ENCODE measurements around the gene MINDY4.

Gene MINDY4

DNA sequence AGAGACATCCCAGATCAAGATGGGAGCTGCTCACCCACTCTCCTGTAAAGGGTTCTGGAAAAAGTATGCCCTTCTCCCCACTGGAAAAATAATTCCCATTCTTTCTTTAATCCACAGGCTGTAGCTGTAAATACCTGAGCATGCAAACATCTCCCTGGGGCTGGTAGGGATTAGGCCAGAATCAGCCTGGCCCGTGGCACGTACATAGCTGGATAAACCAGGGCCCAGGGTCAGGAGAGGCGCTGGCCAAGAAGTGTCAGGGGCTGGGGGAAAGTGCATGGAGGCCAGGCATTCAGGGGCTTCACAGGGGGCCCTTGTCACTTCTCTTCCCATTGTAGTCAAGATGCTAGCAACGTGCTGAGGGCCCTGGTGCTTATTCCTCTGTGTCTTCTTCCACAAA lies 109.7 kb downstream of the MINDY4 start:
- Histone ChIP-seq H3K4me3 (ENCODE audit: low read depth, low read length) (no peak overlapping the region), H3K9me3 (ENCODE audit: control insufficient read depth, insufficient read depth, low read length) (no peaks in the 10 kb centered on the region), H3K4me1 (ENCODE audit: control insufficient read depth, insufficient read depth, low read length) (peaks cover 14% of the 10 kb centered on the region), H3K27me3 (ENCODE audit: control insufficient read depth, insufficient read depth, low read length) (no peaks in the 10 kb centered on the region), H3K9ac (ENCODE audit: low read depth, low read length) (no peak overlapping the region), H3K36me3 (ENCODE audit: control insufficient read depth, insufficient read depth, low read length) (no peaks in the 10 kb centered on the region)

DNA sequence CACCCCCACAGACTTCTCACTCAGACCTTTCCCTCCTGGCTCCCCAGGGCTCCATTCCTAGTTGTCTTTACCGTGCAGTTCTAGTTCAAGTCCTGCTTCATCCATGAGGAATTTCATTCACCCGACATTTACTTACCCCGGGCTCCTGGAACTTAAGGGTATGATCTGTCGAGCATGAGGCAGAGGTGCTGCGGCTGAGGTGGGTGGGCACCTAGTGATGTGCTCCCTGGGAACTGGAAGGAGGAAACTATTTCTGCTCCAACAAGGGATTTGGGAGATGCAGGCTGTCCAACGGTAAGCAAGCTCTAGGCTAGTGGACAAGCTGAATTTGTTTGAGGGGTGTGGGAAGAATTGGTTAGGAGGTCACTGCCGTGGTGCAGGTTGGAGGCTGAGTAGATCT lies 110.2 kb downstream of the MINDY4 start:
- H3K27me3 ChIP-seq (ENCODE audit: control insufficient read depth, insufficient read depth, low read length): no peaks in the 10 kb centered on the region
- no peaks in the 10 kb centered on the region for H3K36me3 ChIP-seq (ENCODE audit: control insufficient read depth, insufficient read depth, low read length)
- H3K9me3 ChIP-seq (ENCODE audit: control insufficient read depth, insufficient read depth, low read length): no peaks in the 10 kb centered on the region
- peaks cover 14% of the 10 kb centered on the region for H3K4me1 ChIP-seq (ENCODE audit: control insufficient read depth, insufficient read depth, low read length)
- no peak overlapping the region for H3K9ac ChIP-seq (ENCODE audit: low read depth, low read length)
- no peak overlapping the region for H3K4me3 ChIP-seq (ENCODE audit: low read depth, low read length)

DNA sequence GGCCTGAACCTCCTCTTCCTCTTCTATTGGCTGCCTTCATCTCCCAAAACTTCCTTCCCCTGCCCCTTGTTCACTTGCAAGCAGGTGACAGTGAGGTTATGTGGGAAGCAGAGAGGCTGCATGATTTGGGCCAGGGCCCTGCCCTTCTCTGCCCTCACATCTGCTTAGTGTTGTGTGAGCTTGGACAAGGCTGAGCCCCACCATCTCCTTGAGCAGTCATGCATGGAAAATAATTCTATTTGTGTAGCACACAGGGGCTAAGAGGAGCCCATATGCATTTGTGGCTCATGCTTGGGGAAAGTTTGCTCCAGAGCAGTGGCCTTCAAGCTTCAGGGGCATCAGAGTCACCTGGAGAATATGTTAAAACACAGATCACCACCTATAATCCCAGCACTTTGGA lies 113.7 kb downstream of the MINDY4 start:
- Histone ChIP-seq H3K27me3 (ENCODE audit: control insufficient read depth, insufficient read depth, low read length) (no peaks in the 10 kb centered on the region), H3K4me1 (ENCODE audit: control insufficient read depth, insufficient read depth, low read length) (peaks cover 13% of the 10 kb centered on the region)

GRCh38 chr7:30886608-30887011 lies 115.4 kb downstream of the MINDY4 start:
- no peak overlapping the region for H3K9ac ChIP-seq (ENCODE audit: low read depth, low read length)
- no peaks in the 10 kb centered on the region for H3K9me3 ChIP-seq (ENCODE audit: control insufficient read depth, insufficient read depth, low read length)
- H3K4me1 ChIP-seq (ENCODE audit: control insufficient read depth, insufficient read depth, low read length): peaks cover 3% of the 10 kb centered on the region
- H3K4me3 ChIP-seq (ENCODE audit: low read depth, low read length): no peak overlapping the region
- no peaks in the 10 kb centered on the region for H3K36me3 ChIP-seq (ENCODE audit: control insufficient read depth, insufficient read depth, low read length)
- no peaks in the 10 kb centered on the region for H3K27me3 ChIP-seq (ENCODE audit: control insufficient read depth, insufficient read depth, low read length)

More for the DNA sequence above, 113.7 kb downstream of the MINDY4 start:
- no peaks in the 10 kb centered on the region for H3K9me3 ChIP-seq (ENCODE audit: control insufficient read depth, insufficient read depth, low read length)
- H3K4me3 ChIP-seq (ENCODE audit: low read depth, low read length): no peak overlapping the region
- no peak overlapping the region for H3K9ac ChIP-seq (ENCODE audit: low read depth, low read length)
- H3K36me3 ChIP-seq (ENCODE audit: control insufficient read depth, insufficient read depth, low read length): no peaks in the 10 kb centered on the region

DNA sequence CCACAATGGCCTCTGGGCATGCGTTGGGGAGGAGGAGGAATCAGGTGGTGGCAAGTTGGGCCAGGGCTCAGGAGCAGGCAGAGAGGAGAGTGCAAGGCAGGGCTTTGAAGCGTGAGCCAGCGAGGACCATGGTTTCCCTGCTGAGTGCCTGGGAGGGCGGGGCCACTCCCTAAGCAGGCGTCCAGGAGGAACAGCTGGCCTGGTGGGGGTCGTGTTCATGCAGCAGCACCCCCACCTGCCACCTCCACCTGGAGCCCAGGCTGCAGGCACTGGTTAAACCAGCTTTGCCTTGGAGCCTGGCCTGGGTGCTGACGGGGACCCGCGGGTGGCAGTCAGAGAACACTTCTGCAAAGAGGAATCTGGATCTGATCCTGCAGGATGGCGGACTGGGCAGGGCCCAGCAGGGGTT lies 116.3 kb downstream of the MINDY4 start:
- no peak overlapping the region for H3K9ac ChIP-seq (ENCODE audit: low read depth, low read length)
- peaks cover 3% of the 10 kb centered on the region for H3K4me1 ChIP-seq (ENCODE audit: control insufficient read depth, insufficient read depth, low read length)
- no peak overlapping the region for H3K4me3 ChIP-seq (ENCODE audit: low read depth, low read length)
- H3K36me3 ChIP-seq (ENCODE audit: control insufficient read depth, insufficient read depth, low read length): no peaks in the 10 kb centered on the region
- H3K27me3 ChIP-seq (ENCODE audit: control insufficient read depth, insufficient read depth, low read length): no peaks in the 10 kb centered on the region
- H3K9me3 ChIP-seq (ENCODE audit: control insufficient read depth, insufficient read depth, low read length): no peaks in the 10 kb centered on the region

GRCh38 chr7:30888747-30889146 lies 117.5 kb downstream of the MINDY4 start:
- no peaks in the 10 kb centered on the region for H3K27me3 ChIP-seq (ENCODE audit: control insufficient read depth, insufficient read depth, low read length)
- H3K4me3 ChIP-seq (ENCODE audit: low read depth, low read length): no peak overlapping the region
- H3K9ac ChIP-seq (ENCODE audit: low read depth, low read length): no peak overlapping the region
- H3K9me3 ChIP-seq (ENCODE audit: control insufficient read depth, insufficient read depth, low read length): no peaks in the 10 kb centered on the region
- H3K36me3 ChIP-seq (ENCODE audit: control insufficient read depth, insufficient read depth, low read length): no peaks in the 10 kb centered on the region
- peaks cover 3% of the 10 kb centered on the region for H3K4me1 ChIP-seq (ENCODE audit: control insufficient read depth, insufficient read depth, low read length)

GRCh38 chr7:30890226-30890625 lies 119.0 kb downstream of the MINDY4 start:
- H3K9ac ChIP-seq (ENCODE audit: low read depth, low read length): no peak overlapping the region
- no peak overlapping the region for H3K4me3 ChIP-seq (ENCODE audit: low read depth, low read length)
- H3K9me3 ChIP-seq (ENCODE audit: control insufficient read depth, insufficient read depth, low read length): no peaks in the 10 kb centered on the region
- H3K36me3 ChIP-seq (ENCODE audit: control insufficient read depth, insufficient read depth, low read length): no peaks in the 10 kb centered on the region
- H3K27me3 ChIP-seq (ENCODE audit: control insufficient read depth, insufficient read depth, low read length): no peaks in the 10 kb centered on the region
- peaks cover 3% of the 10 kb centered on the region for H3K4me1 ChIP-seq (ENCODE audit: control insufficient read depth, insufficient read depth, low read length)

DNA sequence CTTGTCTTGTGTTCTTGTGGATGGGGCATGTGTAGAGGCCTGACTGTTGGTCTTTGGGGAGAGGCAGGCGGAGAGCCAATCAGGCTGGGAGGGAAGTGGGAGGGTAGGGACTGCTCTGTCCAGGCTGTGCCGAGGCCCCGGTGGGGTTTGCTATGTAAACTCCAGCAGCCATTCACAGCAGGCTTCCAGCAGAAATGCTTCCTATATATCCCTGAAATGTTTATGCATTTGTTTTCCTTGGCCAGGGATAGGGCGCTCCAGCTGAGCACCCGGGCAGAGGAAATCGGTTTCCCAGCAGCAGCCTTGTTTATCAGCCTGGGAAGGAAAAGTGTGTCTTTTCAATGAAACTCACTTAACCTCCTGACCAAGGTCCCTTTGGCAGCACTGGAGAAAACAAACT lies 122.1 kb downstream of the MINDY4 start:
- H3K4me1 ChIP-seq (ENCODE audit: control insufficient read depth, insufficient read depth, low read length): no peaks in the 10 kb centered on the region
- no peaks in the 10 kb centered on the region for H3K27me3 ChIP-seq (ENCODE audit: control insufficient read depth, insufficient read depth, low read length)
- no peaks in the 10 kb centered on the region for H3K36me3 ChIP-seq (ENCODE audit: control insufficient read depth, insufficient read depth, low read length)
- no peaks in the 10 kb centered on the region for H3K9me3 ChIP-seq (ENCODE audit: control insufficient read depth, insufficient read depth, low read length)
- no peak overlapping the region for H3K4me3 ChIP-seq (ENCODE audit: low read depth, low read length)
- no peak overlapping the region for H3K9ac ChIP-seq (ENCODE audit: low read depth, low read length)

DNA sequence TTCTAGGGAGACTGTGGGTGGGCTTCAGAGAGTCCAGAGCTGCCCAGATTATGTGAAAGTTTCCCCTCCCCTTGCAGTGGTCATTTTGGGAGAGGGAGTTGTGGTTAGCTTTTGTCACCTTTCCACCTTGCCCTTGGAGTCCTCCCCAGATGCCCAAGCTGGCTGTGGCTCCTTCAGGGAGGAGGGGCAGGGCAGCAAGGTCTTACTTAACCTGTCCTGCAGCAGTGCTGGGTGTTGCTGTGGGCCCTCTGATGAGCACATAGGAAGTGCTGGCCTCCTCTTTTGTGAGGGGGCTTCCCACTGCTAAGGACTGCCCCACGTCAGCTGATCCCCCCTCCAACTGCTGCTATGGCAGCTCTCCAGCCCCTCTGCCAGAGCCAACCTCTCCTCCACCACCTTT lies 122.8 kb downstream of the MINDY4 start:
- Histone ChIP-seq H3K4me1 (ENCODE audit: control insufficient read depth, insufficient read depth, low read length) (no peaks in the 10 kb centered on the region), H3K9ac (ENCODE audit: low read depth, low read length) (no peak overlapping the region)

GRCh38 chr7:30894866-30895605 lies 123.8 kb downstream of the MINDY4 start:
- H3K9me3 ChIP-seq (ENCODE audit: control insufficient read depth, insufficient read depth, low read length): no peaks in the 10 kb centered on the region
- no peak overlapping the region for H3K4me3 ChIP-seq (ENCODE audit: low read depth, low read length)
- no peaks in the 10 kb centered on the region for H3K4me1 ChIP-seq (ENCODE audit: control insufficient read depth, insufficient read depth, low read length)
- no peaks in the 10 kb centered on the region for H3K36me3 ChIP-seq (ENCODE audit: control insufficient read depth, insufficient read depth, low read length)
- no peak overlapping the region for H3K9ac ChIP-seq (ENCODE audit: low read depth, low read length)
- H3K27me3 ChIP-seq (ENCODE audit: control insufficient read depth, insufficient read depth, low read length): no peaks in the 10 kb centered on the region

More for the DNA sequence above, 122.8 kb downstream of the MINDY4 start:
- H3K9me3 ChIP-seq (ENCODE audit: control insufficient read depth, insufficient read depth, low read length): no peaks in the 10 kb centered on the region
- H3K27me3 ChIP-seq (ENCODE audit: control insufficient read depth, insufficient read depth, low read length): no peaks in the 10 kb centered on the region
- H3K36me3 ChIP-seq (ENCODE audit: control insufficient read depth, insufficient read depth, low read length): no peaks in the 10 kb centered on the region
- no peak overlapping the region for H3K4me3 ChIP-seq (ENCODE audit: low read depth, low read length)

GRCh38 chr7:30896036-30896435 lies 124.8 kb downstream of the MINDY4 start:
- H3K4me1 ChIP-seq (ENCODE audit: control insufficient read depth, insufficient read depth, low read length): no peaks in the 10 kb centered on the region
- H3K27me3 ChIP-seq (ENCODE audit: control insufficient read depth, insufficient read depth, low read length): no peaks in the 10 kb centered on the region
- no peaks in the 10 kb centered on the region for H3K9me3 ChIP-seq (ENCODE audit: control insufficient read depth, insufficient read depth, low read length)
- no peak overlapping the region for H3K4me3 ChIP-seq (ENCODE audit: low read depth, low read length)
- H3K9ac ChIP-seq (ENCODE audit: low read depth, low read length): no peak overlapping the region
- no peaks in the 10 kb centered on the region for H3K36me3 ChIP-seq (ENCODE audit: control insufficient read depth, insufficient read depth, low read length)

GRCh38 chr7:30896783-30897637 lies 125.8 kb downstream of the MINDY4 start:
- H3K9me3 ChIP-seq (ENCODE audit: control insufficient read depth, insufficient read depth, low read length): no peaks in the 10 kb centered on the region
- no peak overlapping the region for H3K9ac ChIP-seq (ENCODE audit: low read depth, low read length)
- H3K36me3 ChIP-seq (ENCODE audit: control insufficient read depth, insufficient read depth, low read length): no peaks in the 10 kb centered on the region
- no peaks in the 10 kb centered on the region for H3K27me3 ChIP-seq (ENCODE audit: control insufficient read depth, insufficient read depth, low read length)
- no peaks in the 10 kb centered on the region for H3K4me1 ChIP-seq (ENCODE audit: control insufficient read depth, insufficient read depth, low read length)
- no peak overlapping the region for H3K4me3 ChIP-seq (ENCODE audit: low read depth, low read length)

All from iPS-15b (cell line).